VCaP (cell line): ENCODE results near the gene ABCA4.
"Not testable (repeated sequence)": the region's sequence is repeated elsewhere in the genome, so short reads cannot be mapped to it uniquely, and the experiment has no call there.

ENCODE experiments used
- H3K27ac ChIP-seq: fragments of 450-650 bp; 2 replicates; pipeline ENCODE4 v1.5.1; 2017
- CTCF ChIP-seq: fragments of 450-650 bp; conservative IDR thresholded peaks from 2 replicates; pipeline ENCODE4 v1.5.1; 2017; ENCODE audit warnings: mild to moderate bottlenecking, moderate library complexity

ABCA4 gene

GRCh38 chr1:93961906-93962305, 159.0 kb downstream of the ABCA4 start:
- H3K27ac ChIP-seq: no peak overlapping the region; the same call in 1 of the 2 replicates
- TF ChIP-seq CTCF: no peak

GRCh38 chr1:93961443-93961842, 159.5 kb downstream of the ABCA4 start:
- H3K27ac ChIP-seq: peak overlapping the region; percentile 54
- no peak for TF ChIP-seq CTCF

- TF ChIP-seq CTCF: no peak
- H3K27ac ChIP-seq: peak overlapping the region; percentile 54
Measured at GRCh38 chr1:93960641-93961147, 160.3 kb downstream of the ABCA4 start.

- no peak overlapping the region for H3K27ac ChIP-seq
- TF ChIP-seq CTCF: no peak
Measured at GRCh38 chr1:93959413-93959812, 161.5 kb downstream of the ABCA4 start.

GRCh38 chr1:93958726-93959100, 162.2 kb downstream of the ABCA4 start:
- H3K27ac ChIP-seq: no peak overlapping the region
- no peak for TF ChIP-seq CTCF

GRCh38 chr1:93958032-93958725, 162.8 kb downstream of the ABCA4 start:
- TF ChIP-seq CTCF: no peak
- no peak overlapping the region for H3K27ac ChIP-seq

- no peak overlapping the region for H3K27ac ChIP-seq
- TF ChIP-seq CTCF: no peak
Measured at GRCh38 chr1:93955765-93956164, 165.2 kb downstream of the ABCA4 start.

GRCh38 chr1:93947002-93947686, 173.8 kb downstream of the ABCA4 start:
- not testable (repeated sequence) for H3K27ac ChIP-seq
